GM10847 (cell line): ENCODE results near the gene DGCR8.

Experiments
- POLR2A ChIP-seq: IDR thresholded peaks from 2 replicates; pipeline ENCODE4 v1.6.1; 2011; ENCODE audit not compliant: insufficient read length; ENCODE audit errors: extremely low read depth

The DGCR8 gene

GRCh38 chr22:20137113-20137512 is 57.1 kb downstream of the DGCR8 start:
- TF ChIP-seq POLR2A = no peak

- TF ChIP-seq POLR2A = no peak
Measured at GRCh38 chr22:20137671-20138416, 57.8 kb downstream of the DGCR8 start.

- TF ChIP-seq POLR2A = no peak
Measured at GRCh38 chr22:20138417-20138738, 58.3 kb downstream of the DGCR8 start.

GRCh38 chr22:20138868-20139267 is 58.8 kb downstream of the DGCR8 start:
- TF ChIP-seq POLR2A = no peak

- no peak for TF ChIP-seq POLR2A
Measured at GRCh38 chr22:20139391-20140106, 59.5 kb downstream of the DGCR8 start.

GRCh38 chr22:20140107-20140445 is 60.0 kb downstream of the DGCR8 start:
- TF ChIP-seq POLR2A = no peak

GRCh38 chr22:20140521-20140964 is 60.5 kb downstream of the DGCR8 start:
- no peak for TF ChIP-seq POLR2A

- no peak for TF ChIP-seq POLR2A
Measured at GRCh38 chr22:20141186-20142077, 61.4 kb downstream of the DGCR8 start.

GRCh38 chr22:20142711-20143621 is 62.9 kb downstream of the DGCR8 start:
- no peak for TF ChIP-seq POLR2A

GRCh38 chr22:20143883-20144665 is 64.0 kb downstream of the DGCR8 start:
- no peak for TF ChIP-seq POLR2A

GRCh38 chr22:20145206-20145831 is 65.3 kb downstream of the DGCR8 start:
- no peak for TF ChIP-seq POLR2A

GRCh38 chr22:20145832-20146223 is 65.8 kb downstream of the DGCR8 start:
- TF ChIP-seq POLR2A = no peak

- TF ChIP-seq POLR2A = no peak
Measured at GRCh38 chr22:20146777-20147176, 66.7 kb downstream of the DGCR8 start.
